MV-4-11 (cell line): ENCODE data around the gene SURF1.
"Not testable (repeated sequence)": the region's sequence is repeated elsewhere in the genome, so short reads cannot be mapped to it uniquely, and the experiment has no call there.

ENCODE experiments used
- DNase-seq: peaks from one replicate; lab custom pipeline; 2025; lab: John Stamatoyannopoulos, UW

The SURF1 gene

DNA sequence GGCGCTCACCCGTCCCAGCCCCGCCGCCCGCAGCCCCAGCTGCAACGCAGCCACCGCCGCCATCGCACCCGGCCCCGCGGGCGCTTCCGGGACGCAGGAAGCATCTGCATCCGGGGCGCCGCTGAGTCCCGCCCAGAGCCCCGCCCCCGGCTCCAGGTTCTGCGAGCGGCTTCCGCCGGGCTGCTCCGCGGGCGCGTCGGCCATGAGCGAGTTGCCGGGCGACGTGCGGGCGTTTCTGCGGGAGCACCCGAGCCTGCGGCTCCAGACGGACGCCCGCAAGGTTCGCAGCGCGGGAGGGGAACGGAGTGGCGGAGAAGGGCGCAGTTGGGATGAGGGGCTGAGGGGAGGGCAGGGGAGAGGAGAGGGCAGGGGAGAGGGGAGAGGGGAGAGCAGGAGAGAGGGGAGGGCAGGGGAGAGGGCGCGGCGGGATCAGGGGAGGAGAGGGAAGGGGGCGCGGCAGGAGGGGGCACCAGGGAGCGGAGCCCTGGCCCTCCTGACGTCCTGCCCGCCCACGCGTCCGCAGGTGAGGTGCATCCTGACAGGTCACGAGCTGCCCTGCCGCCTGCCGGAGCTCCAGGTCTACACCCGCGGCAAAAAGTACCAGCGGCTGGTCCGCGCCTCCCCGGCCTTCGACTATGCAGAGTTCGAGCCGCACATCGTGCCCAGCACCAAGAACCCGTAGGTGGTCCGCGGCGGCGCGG lies at the start of gene SURF1, which contains the start of gene SURF2:
TSS of gene SURF1 (minus strand) at position 97 of the 701 bp plus-strand sequence. CDS start at position 63, 34 bp downstream.
TSS of gene SURF2 (plus strand) at position 160 of the 701 bp plus-strand sequence. CDS start at position 203, 43 bp downstream.
- peak; percentile 70 for DNase-seq

DNA sequence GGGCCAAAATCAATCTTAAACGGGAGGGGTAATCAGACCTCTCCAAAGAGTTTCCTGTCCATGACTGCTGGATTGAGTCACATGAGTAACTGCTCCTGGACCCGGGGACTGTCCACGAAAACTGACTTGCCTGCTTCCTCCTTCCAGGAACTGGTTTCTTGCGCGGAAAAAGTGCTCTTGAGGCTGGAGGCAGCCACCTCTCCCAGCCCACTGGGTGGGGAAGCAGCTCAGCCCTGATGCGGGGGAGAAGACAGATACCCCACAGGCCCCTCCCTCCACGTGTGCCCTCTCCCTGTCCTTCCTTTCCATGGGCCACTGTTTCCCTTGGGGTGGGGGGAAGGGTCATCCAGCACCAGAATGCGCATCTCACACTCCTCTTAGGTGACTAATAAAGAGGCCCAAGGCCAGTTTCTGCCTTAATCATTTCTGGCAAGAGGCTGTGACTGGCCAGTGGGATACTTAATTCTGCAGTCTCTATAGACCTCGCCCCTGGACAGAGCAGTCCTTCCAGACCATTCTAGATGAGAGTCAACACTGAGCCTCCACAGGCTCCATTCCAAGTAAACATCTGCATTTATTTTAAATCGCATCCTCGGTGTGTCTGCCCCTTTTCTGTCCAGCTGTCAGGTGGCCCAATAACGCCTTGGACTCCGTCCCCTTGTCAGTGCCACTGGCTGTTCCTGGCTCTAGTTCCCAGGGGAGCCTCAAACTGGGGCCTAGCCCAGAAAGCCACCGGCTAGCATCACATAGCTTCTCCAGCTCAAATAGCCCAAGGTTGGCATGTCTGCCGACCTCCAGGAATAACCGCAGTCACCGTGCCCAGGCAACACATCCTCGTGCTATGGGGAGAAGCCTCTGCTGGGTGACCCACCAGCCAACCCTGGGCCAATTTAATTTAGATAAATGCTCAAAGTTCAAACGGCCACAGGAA lies 49.5 kb upstream of the SURF1 start:
- no peak for DNase-seq

- DNase-seq, result no peak
Measured at GRCh38 chr9:133404454-133405002, 48.2 kb upstream of the SURF1 start.

GRCh38 chr9:133403766-133404453 lies 47.6 kb upstream of the SURF1 start:
- no peak for DNase-seq

GRCh38 chr9:133402689-133403088 lies 46.4 kb upstream of the SURF1 start:
- no peak for DNase-seq

- no peak for DNase-seq
Measured at GRCh38 chr9:133401588-133401987, 45.3 kb upstream of the SURF1 start.

DNA sequence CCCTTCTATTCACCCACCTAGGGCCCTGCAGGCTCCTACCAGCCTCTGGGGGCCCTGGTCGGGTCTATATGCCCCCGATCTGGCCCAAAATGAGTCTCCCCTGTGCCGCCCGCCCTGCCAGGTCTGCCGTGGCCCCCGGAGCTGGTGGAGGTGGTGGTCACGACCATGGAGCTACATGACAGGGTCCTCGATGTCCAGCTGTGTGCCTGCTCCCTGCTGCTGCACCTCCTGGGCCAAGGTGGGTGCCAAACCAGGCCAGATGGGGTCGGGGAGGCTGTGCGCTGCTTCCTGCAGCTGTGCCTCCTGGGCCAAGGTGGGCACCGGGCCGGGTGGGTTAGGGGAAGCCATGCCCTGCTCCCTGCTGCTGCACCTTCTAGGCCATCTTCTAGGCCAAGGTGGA lies 44.0 kb upstream of the SURF1 start:
- DNase-seq, result no peak

GRCh38 chr9:133397895-133398294 lies 41.6 kb upstream of the SURF1 start:
- DNase-seq, result no peak

DNA sequence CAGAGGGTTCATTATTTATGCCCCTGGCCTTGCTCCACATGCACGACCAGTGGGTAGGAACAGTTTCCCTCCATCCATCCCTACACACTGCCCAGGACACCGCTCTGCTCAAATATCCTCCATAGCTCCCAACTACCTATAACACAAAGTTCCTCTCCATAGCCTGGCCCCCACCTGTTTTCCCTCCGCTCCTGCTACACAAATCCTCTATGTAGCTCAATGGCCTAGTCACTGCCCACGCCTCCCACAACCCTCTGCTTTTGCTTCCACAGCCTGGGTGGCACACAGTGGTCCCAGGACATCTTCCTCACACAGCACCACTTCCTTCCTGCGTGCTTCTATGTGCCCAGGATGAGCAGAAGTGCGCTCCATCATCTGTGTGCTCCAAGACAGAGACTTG lies 41.1 kb upstream of the SURF1 start:
- DNase-seq, result no peak

- no peak for DNase-seq
Measured at GRCh38 chr9:133396952-133397351, 40.7 kb upstream of the SURF1 start.

DNA sequence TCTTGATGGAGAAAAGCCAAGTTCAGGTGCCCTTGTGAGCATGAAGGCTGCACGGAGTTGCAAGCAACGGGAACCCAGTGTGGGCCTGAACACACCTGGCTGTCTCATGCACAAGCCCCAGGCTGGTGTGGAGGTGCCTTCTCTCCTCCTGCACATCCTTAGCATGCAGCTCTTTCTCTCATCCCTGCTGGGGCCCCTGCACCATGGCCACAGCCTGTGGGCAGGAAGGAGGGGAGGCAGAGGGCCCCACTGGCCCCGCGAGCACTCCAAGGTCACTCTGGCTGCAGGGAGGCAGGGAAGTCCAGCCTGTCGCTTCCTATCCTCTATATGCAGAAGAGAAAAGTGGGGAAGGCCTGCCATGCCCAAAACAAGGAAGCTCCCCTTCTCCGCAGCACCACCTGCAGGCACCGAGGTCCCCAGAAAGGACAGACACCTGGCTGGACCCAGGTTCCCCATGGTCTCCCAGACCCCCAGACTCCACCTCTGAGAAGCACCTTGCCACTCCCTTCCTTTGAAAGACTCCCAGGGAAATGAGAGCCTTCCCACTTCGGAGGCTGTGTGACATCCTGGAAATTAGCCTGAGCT lies 38.5 kb upstream of the SURF1 start:
- no peak for DNase-seq

DNA sequence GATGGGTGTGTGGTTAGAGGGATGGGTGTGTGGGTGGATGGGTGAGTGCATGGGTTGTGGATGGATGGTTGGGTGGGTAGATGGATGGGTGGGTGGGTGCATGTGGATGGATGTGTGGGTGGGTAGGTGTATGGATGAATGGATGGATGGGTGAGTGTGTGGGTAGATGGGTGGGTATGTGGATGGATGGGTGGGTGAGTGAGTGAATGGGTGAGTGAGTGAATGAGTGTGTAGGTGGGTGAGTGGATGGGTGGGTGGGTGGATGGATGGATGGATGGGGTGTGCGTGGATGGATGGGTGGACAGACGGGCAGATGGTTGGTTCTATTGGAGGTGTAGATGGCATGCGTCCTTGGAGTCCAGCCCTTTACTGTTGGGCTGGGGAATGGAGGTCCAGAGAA lies 37.1 kb upstream of the SURF1 start:
- DNase-seq, result no peak

DNA sequence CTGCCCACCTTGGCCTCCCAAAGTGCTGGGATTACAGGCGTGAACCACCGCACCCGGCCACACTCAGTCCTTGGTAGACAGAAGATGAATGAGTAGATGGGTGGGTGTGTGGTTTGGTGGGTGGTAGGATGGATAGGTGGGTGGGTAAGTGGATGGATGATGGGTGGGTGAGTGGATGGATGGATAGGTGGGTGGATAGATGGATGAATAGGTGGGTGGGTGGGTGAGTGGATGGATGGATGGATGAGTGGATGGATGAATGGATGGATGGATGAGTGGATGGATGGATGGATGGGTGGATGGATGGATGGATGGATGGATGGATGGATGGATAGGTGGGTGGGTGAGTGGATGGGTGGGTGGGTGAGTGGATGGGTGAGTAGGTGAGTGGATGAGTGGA lies 36.0 kb upstream of the SURF1 start:
- DNase-seq, result not testable (repeated sequence)

DNA sequence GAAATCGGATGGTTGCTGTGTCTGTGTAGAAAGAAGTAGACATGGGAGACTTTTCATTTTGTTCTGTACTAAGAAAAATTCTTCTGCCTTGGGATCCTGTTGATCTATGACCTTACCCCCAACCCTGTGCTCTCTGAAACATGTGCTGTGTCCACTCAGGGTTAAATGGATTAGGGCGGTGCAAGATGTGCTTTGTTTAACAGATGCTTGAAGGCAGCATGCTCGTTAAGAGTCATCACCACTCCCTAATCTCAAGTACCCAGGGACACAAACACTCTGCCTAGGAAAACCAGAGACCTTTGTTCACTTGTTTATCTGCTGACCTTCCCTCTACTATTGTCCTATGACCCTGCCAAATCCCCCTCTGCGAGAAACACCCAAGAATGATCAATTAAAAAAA lies 35.2 kb upstream of the SURF1 start:
- not testable (repeated sequence) for DNase-seq

GRCh38 chr9:133390713-133391112 lies 34.4 kb upstream of the SURF1 start:
- DNase-seq, result no peak

GRCh38 chr9:133389562-133389961 lies 33.3 kb upstream of the SURF1 start:
- DNase-seq, result no peak

- DNase-seq, result no peak
Measured at GRCh38 chr9:133389025-133389557, 32.8 kb upstream of the SURF1 start.

DNA sequence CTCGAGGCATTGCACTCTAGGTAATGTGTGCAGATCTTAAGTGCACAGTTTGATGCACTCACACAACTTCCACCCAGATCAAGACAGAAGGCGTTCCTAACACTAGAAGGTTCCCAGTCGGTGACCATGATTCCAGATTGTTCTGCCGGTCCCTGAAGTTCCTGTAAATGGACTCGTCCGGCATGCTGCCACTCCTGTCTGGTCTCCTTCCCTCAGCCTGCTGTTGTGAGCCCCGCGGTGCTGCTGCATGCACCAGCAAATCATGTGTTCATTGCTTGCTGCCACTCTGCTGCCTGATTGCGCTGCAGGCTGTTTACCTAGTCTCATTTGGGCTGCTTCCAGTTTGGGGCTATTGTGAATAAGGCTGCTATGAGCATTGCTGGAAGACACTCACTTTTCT lies 31.4 kb upstream of the SURF1 start:
- no peak for DNase-seq

- no peak for DNase-seq
Measured at GRCh38 chr9:133386338-133386737, 30.1 kb upstream of the SURF1 start.

DNA sequence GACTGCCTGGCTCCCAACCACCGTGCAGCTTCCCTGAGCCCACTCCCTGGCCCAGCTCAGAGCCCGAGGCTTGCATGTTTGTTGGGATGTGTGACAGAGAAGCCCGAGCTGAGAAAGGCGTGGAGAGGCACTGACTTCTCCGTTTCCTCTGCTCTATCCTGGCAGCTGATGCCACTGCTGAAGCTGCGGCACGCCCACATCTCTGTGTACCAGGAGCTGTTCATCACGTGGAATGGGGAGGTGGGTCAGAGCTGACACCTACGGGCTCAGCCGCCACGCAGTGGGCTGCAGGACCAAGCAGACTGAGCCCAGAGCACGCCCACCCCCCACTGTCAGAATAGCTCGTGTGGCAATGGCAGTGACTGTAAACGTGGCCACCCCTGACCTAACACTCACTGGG lies 29.2 kb upstream of the SURF1 start:
- no peak for DNase-seq

DNA sequence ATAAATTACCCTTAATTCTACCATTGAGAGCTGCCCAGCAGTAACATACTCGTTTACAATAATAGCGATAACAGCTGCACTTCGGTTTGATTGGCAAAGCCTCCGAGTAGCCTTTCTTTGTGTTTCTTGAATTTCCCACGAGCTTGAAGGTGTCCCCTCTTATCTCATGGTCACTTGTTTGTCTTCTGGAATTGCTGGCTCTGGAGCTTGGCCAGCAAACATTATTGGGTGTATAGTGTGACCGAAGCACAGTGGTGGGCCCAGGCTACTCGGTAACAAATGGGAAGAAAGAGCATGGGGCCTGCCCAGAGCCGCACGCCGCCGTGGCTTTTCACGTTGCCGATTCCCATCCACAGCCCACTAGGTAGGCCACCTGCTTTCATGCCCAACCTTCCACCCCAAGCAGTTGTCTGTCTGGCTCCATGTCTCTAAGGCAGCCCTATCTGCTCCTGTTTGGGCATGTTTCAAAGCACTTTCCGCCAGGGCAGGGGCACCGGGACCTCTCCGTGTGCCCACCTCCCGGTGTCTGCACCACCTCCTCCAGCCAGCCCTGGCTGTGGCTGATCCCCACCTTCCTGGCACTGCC lies 28.5 kb upstream of the SURF1 start:
- DNase-seq, result no peak
